Frontal cortex (tissue), 4 donors: ENCODE data around the gene PKD1. TPM values are rescaled to one million over a fixed set of nuclear protein-coding genes. Genes with fewer than 3 reads are reported as not detected.
"Not testable (repeated sequence)": the region's sequence is repeated elsewhere in the genome, so short reads cannot be mapped to it uniquely, and the experiment has no call there.

ENCODE experiments used
- DNase-seq, 2 donors: peaks; one replicate each; pipeline ENCODE4 v3.0.0; 2012; ENCODE audit warnings: low spot score in 2 of 2
- FAIRE-seq: peaks from 2 replicates; lab custom pipeline; 2012; peaks lifted over from hg19 to GRCh38; lab: Jason Lieb, UNC
- total RNA-seq: library from RNA; depleted of rRNA; stranded (reverse); fragments of >200 nt; gene quantifications from one replicate; pipeline ENCODE4 v1.2.3, GENCODE V29; 2014
- donor health status: control.
- donor health status: control.
- donor health status: control.

Gene PKD1
- total RNA-seq, 1 donor from 2014 or later: 58.3 TPM

DNA sequence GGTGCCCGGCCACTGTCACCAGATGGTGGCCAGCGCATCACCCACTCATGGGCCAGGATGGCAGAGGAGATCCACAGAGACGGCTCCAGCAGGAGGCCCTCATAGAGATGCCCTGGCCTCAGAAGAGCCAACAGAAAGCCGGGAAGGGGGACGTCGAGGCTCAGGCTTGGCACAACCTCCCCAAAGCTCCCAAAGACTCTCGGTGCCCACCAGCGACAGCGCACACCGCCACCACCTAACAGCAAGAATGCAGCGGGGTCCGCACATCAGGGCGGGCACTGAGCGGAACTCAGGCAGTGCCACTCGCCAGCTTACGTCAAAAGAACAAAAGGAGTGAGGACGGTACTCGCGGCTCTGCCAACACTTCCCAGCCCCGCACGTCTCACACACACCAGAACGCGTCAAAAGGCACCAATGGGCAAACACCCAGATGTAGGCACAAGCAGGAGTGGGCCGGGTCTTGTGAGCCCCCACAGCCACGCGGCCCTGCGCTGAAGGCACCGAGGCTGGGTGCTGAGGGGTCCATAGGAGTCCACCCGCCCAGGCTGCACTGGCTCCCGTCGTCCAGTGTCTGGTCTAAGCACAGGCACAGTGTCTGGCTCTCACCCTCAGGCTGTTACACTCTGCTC lies 8.7 kb downstream of the PKD1 start:
- not testable (repeated sequence) for FAIRE-seq, DNase-seq

DNA sequence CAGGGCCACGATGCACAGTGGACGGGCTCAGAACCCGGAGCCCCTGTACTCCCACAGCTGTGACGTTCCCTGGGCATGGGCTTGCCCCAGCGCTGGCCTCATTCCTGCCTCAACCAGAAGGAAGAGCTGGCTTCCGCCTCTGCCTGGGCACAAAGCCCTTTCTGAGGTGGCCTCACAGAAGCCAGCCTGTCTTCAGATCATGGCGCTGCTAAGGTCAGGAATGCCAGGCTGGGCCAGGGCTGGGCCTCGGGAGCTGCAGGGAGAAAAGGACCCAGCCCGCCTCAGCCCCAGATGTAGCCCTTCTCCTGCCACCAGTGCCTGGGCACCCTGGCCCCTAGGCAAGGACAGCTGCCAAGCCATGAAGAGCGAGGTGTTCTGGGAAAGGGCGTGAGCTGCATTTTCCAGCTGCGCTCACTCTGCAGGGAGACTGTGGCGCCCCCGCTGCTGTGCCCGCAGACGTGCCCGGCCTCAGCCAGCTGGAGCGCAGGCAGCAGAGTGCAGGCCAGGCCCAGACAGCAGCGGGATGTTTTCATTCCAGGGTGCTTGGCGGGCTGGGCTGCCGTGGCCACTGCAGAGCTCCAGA lies 9.4 kb downstream of the PKD1 start:
- DNase-seq, FAIRE-seq: not testable (repeated sequence)

DNA sequence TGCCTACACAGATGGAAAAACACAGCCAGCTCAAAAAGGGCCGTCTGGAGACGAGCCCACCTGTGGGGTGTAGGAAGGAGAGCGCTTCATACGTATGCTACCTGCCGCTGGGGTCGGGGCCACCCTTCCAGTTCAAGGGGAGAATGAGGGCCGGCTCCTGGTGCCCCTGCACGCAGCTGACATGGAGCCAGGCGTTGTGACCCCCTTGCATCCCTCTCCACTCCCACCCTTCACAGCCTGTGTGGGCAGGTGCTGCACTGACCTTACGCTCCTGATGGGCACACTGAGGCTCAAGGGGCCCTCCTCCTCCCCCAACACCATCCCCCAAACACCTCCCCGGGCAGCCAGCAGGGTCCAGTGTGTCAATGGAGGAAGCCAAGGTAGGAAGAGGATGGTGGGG lies 10.1 kb downstream of the PKD1 start:
- not testable (repeated sequence) for FAIRE-seq, DNase-seq

DNA sequence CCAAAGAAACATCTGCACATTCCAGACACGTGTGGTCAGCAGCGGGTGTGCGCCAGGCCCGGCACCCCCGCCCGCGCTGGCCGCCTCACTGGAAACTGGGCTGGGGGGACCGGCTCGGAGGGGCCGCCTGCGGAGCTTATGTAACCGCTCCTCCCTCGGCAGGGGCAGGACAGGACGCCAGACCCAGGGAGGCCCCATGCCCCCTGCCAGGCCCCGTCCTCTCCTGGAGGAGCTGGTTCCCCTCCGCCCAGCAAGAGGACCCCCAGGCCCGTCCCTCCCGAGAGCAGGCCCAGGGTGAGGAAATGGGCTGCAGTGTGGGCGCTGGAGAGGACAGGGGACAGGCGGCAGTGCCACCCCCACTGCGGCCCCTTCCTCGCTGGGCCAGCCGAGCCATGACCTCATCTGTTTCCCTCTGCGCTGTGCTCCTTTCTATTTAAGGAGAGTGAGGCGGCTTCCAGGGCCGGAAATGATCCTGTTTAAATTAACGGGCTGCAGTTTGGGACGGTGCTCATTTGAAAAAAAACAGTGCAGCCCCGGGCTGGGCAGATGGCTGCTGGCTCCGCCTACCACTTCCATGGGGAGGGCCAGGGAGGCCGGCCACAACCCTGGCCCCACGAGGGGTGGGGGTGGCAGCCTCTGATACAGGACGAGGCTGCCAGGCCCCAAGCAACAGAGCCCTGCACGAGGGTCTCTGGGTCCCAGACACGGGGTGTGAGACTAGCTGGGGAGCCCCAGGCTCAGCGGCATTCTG lies 10.8 kb downstream of the PKD1 start:
- FAIRE-seq, DNase-seq: not testable (repeated sequence)

DNA sequence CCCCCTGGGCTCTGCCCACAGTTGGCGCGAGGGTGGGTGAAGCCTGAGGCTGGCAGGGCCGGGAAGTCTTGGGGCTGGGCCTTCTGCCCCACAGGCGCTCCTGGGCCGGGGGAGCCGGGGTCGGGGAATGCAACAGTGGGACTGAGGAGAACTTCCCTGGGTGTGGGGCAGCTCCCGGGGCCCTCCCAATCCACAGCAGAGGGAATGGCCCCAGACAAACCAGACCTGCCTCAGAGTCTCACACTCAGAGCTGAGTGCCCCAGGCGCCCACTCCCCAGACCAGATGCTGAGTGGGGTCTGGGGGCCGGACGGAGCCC lies 11.4 kb downstream of the PKD1 start:
- not testable (repeated sequence) for FAIRE-seq, DNase-seq

DNA sequence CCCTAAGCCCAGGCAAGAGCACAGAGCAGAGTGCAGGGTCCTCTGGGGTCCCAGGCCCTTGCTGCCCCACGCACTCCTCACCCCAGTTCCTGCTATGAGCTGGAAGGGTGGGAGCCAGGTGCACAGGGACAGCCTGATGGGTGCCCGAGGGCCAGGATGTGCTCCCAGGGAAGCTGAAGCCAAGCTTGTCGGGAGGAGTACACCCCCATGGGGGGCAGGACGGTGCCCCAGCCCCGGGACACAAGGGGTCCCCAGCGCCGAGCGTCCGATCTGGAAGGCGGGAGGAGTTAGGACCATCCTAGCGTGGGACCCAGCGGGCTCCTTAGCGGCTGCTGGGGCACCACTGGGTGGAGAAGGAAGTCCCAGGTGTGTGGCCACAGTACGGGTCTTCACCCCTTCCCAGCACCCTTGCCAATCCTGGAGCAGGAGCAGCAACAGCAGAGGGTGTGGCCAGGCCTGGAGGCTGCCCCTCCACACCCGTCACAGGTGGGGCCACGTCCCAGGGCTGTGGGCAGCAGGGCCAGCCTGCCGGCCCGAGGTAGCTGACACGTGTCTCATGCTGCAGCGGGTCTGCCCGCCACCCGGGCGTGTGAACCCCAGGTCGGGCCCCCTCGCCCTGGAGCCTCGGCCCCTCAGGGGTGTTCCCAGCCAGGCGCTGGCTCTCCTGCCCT lies 11.9 kb downstream of the PKD1 start:
- not testable (repeated sequence) for FAIRE-seq, DNase-seq

DNA sequence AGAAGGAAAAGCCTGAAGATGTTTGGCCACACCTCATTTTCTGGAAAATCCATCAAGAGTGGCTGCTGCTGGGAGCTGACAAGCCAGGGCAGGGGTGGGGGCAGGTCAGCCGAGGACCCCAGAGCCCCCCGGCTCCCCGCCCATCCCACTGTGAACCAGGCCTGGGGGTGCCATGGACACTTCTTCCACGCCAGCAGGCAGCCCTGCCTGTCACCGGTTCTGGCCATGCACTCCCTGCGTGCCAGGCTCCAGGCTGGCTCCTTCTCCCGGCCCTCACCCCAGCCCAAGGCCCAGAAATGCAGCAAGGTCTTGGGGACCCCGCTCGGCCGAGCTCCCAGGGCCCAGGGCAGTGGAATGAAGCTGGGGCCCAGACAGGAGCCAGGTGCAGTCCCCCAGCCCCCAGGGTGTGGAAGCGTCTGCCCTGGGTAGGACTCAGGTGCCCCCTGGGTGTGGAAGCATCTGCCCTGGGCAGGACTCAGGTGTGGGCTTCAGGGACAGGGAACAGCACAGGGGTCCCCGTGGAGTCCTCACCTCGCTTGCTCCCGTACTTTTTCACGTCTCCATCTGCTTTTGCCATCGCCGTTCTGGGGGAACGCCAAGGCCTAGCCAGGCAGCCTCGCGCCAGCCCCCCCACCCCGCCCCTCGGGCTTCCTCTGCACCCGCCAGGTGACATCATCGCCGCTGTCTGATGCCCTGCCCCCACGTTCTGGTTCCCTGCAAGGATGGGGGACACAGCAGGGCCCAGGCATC lies 12.6 kb downstream of the PKD1 start:
- not testable (repeated sequence) for DNase-seq, FAIRE-seq

DNA sequence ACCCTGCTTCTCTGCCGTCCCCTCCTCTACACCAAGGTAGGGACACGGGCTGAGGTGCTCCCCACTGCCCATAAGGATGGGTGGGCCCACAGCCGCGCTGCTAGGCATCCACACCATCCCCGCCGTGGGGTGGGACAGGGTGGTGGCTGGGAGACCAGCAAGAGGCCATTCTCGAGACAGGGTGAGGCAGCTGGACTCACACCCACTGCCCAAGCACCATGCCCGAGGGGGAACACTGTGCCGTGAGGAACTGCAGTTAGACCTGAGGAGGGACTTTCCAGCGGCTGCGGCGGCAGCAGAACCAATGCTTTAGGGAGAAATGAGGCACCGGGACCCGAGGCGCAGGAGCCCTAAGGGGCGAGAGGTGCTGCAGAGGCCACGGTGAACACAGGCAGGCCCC lies 13.3 kb downstream of the PKD1 start:
- no peak for FAIRE-seq
- DNase-seq: no peak

DNA sequence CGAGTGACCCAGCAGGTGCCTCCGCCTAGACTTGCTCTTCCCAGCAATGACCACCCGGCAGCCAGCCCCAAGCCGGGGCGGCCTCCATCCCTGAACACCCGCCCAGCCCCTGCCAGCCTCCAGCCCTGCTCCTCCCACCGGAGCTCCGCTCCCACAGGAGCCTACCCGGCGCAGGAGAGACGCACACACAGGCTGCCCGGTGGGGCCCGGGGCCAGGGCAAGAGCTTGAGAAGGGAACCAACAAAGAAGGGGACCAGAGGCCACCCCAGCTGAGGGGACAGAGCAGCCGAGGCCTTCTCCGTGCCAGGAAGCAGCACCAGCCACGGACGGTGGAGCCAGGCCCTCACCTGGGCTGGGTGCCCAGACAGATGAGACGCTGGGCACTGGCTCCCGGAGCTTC lies 13.8 kb downstream of the PKD1 start:
- FAIRE-seq: no peak

DNA sequence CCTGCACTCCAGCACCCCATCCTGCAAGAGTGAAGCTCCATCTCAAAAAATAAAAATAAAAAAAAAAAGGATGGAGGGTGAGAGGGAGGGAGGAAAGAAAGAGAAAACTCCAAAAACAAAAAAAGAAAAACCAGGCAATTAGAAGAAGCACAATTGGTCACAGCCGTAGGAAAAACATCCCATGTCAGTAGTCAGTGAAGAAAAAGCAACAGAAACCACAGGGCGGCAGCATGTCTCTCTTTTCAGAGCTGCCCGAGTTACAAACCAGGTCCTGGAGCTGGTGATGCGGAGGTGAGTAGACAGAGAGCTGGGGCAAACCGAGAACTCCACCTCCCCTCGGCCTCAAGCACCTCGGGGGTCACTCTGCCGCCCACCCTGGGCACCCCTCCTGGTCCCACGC lies 14.4 kb downstream of the PKD1 start:
- DNase-seq, FAIRE-seq: not testable (repeated sequence)

More for the DNA sequence above, 13.8 kb downstream of the PKD1 start:
- no peak for DNase-seq

DNA sequence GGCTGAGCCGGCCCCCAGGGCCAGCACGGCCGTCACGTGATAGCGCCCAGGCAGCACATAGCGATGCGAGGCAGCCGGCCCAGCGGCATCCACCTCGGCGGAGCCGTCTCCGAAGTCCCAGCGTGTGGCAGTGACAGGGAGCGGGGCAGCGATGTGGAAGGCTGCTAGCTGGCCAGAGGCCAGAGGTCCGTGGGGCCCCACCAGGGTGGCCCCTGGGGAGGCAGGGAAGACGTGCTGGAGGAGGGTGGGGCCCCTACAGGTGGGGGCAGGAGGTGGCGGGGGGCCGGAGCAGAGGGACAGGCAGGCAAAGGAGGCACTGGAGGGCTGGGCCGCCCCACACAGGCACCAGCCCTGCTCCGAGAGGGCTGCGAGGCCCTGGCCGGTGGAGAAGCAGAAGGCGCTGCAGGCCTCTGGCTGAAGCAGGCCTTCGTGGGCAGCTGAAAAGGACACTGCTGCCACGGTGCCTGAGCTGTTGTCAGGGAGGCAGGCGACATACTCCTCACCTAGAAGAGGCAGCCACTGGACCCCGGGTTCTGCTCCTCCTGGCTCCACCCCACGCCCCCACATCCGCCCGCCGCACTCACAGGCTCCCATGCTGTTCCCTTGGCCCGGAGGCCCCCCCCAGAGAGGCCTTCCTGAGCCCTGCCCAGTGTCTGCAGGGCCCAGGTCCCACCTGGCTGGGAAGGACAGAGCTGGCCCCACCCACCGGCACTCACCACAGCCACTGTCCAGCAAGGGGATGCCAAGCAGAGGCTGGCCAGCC lies 17.6 kb downstream of the PKD1 start:
- not testable (repeated sequence) for FAIRE-seq, DNase-seq

DNA sequence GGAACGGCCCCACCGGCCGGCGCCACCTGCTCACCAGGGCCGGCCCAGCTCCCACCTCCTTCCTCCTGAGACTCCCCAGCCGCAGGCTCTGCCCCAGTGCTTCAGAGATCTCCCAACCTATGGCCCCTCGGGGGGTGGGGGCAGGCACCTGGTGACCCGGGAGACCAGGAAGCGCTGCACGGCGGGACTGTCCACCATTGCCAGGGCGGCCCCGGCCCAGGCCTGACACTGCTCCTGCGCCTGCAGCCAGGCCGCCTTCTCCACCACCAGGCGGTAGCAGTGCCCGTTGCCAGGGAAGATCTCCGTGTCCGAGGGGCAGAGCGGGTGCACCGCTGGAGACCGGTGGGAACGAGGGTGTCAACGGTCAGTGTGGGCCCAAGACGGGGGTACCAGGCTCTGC lies 18.4 kb downstream of the PKD1 start:
- FAIRE-seq, DNase-seq: not testable (repeated sequence)

DNA sequence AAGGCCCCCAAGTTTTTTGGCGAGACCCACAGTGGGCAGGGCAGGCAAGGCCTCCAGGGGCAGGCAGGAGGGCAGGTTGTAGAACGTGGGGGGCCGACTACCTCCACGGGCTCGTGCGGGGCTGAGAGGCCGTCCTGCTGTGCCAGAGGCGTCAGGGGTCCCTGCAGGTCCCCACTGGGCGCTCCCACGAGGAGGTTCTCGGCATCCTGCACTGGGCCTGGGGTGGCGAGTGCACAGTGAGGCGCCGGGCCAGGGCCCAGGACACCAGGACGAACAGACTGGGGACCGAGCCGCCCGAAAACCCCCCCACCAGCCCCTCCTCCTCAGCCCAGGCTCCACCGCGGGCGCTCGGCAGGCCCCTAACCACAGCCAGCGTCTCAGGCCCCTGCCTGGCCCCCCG lies 19.3 kb downstream of the PKD1 start:
- not testable (repeated sequence) for DNase-seq, FAIRE-seq

DNA sequence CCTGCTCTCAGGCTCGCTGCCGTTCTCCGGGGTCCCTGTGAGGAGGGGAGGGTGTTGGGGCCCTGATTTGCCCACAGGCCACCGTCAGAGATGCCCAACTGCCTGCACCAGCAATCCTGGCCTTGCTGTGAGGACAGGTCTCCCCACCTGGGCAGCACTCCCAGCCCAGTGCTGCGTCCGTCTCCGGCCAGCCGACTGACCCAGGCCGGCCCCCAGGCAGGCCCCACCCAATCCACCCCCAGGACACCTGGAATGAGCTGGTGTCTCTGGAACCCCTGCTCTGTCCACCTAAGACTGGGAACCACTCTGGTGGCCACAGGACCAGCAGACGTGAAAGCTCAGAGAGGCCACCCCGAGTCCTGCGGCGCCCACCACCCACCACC lies 20.1 kb downstream of the PKD1 start:
- DNase-seq (no peak), FAIRE-seq (no peak)

DNA sequence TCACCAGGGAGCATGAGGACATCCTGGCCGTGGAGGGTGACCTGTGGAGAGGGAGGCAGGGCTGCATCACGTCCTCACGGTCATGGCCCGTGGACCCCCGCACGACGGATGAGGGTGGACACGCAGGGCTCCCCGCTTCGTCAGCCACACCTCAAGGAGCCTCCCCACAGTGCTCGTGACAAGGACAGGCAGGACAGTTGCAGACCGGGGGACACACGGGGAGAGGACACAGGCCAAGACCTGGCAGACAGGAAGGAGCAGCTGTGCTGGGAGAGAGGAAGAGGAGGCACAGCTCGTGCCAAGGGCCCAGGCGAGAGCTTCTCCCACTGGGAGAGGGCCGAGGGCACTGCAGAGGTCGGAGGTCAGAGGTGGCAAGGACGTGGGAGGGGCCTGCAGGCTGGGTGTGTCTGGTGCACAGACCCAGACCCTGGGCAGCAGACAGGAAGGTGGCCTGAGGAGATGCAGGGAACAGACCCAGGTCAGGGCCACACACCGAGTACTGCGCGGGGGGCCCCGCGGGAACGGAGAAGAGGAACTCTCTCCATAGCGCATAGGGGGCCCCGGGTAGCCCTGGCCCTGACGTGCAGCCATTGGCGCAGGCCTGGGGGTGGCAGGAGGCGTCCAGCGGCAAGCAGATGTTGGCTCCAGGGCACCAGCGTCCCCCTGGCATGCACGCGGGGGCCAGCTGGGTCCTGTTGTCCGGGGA lies 20.7 kb downstream of the PKD1 start:
- FAIRE-seq, DNase-seq: not testable (repeated sequence)

DNA sequence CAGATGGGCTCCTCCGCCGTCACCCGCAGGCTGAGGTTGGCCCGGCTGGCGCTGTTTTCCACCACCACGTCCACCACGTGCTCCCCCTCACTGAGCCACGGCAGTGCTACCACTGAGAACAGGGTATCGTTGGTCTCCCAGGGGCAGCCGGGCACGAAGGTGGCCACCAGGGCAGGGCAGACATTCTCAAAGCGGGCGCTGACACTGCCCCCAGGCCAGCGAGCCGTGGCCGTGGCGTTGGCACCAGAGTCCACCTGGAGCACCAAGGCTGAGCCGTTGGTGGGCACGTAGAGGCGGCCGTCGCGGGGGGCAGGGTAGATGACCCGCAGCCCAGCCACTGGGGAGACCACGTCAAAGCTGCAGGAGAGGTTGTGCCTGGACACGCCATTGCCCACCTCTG lies 21.5 kb downstream of the PKD1 start:
- DNase-seq, FAIRE-seq: not testable (repeated sequence)

DNA sequence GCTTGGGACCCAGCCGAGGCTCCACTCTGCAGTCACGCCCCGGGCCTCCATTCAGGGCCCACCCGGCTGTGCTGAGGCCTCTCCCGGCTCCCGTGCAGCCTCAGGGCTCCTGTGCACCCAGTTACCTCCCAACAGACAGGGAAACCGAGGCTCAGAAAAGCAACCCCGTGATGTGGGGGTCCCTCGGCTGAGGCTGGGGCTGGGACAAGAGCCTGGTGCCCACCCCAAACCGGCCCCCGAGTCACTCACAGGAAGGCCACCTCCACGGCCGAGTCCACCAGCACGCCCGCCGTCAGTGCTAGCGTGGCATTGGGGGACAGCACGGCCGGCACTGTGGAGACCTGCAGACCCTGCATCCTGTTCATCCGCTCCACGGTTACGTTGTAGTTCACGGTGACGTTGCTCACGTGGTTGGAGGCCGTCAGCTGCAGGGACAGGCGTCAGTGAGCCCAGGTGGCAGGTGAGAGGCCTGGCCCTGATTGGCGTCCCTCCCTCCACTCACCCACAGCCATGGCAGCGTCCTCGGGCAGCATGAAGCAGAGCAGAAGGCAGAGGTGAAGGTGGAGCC lies 23.1 kb downstream of the PKD1 start:
- not testable (repeated sequence) for FAIRE-seq, DNase-seq
